GM21825 (cell line): ENCODE results near the gene RUNDC3A.

Source experiments
- ATAC-seq: cut with Tn5 transposase; IDR thresholded peaks from one replicate; pipeline ENCODE4 v1.9.1; 2021; ENCODE audit warnings: mild to moderate bottlenecking, moderate library complexity; ENCODE audit not compliant: unreplicated experiment

The RUNDC3A gene

GRCh38 chr17:44308320-44308818 lies at the start of gene RUNDC3A:
TSS of gene RUNDC3A (plus strand) at chr17:44308601. CDS start at chr17:44308833, 232 bp downstream.
- ATAC-seq: no peak

DNA sequence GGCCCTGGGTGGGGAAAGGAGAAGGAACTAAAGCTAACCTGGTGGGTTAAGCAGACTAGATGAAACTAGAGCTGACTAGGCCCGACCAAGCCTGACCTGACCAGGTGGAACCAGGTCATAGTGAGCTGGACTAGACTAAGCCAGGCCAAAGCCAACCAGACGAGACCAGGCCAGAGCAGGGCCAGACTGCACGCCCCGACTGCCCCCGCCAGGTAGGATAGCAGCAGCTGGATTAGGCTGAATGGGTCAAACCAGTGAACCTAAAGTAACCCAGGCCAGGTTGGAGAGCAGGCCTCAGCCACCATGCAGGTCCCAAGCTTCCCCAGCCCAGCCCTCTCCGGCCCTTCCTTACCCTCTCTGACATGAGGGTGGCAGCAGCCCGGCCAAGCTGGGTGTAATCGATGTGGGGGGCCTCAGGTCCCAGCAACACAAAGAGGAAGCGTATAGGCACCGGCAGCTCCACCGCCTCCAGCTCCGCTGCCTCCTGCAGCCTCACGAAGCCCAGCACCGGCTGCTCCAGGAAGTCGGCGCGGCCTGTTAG lies 49.5 kb upstream of the RUNDC3A start:
- ATAC-seq: no peak

DNA sequence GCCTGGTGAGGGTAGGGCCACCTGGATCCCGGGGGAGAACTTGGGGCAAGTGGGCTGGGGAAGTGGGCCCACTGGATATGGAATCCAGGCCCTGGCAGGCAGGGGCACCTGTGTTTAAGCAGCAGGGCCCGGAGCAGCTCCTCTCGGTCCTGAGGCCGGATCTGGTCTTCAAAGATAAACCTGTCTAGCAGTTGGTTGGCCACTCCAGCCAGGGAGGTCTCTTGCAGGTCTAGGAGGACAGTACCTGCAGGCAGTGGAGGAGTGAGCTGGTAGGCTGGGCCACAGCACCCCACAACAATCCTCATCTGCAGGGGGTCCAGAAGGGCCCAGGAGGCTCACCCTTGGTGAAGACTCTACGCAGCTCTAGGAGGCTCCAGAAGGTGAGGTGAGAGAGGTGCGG lies 48.1 kb upstream of the RUNDC3A start:
- ATAC-seq: no peak

DNA sequence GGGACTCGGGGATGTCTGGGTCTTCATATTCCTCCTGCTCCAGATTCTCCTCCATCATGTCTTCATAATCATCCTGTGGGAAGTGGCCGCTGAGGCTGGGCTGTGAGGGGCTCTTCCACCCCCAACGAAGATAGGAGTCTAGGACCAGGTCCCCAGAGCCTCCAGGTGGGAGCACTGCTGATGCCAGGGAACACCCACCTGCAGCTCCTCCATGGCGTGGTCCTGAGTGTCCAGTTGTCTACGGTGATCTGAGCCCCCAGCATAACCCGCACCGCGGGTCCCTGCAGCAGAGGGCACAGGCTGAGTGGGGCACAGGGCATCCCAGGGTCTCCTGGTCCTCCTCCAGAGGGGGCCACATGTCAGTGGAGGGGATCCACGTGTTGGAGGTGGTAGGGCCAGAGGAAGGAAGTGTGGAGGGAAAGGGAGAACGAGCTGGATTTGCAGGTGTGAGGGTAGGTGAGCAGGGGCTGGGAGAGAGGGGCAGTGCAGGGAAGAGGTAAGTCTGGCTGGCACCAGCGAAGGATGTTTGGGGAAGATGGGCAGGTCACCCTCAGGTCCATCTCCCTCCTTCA lies 45.7 kb upstream of the RUNDC3A start:
- ATAC-seq: no peak

DNA sequence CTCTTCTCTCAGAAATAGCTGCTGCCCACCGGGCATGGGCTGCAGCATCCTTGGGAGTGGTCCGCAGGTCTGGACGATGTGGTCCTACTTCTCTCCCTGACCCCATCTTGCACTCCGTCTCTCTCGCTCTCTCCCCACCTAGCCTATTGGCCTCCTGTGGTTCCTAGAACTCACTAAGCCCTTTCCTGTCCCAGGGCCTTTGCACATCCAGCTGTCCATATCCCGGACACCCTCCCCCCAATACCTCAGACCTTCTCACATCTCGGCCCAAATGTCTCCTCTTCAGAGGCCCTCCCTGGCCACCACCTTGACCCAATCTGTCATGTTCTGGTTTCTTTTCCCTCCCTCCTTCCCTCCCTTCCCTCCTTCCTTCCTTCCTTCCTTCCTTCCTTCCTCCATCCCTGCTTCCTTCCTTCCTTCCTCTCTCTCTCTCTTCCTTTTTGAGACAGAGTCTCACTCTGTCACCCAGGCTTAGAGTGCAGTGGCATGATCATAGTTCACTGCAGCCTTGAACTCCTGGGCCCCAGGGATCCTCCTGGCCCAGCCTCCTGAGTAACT lies 45.0 kb upstream of the RUNDC3A start:
- no peak for ATAC-seq

DNA sequence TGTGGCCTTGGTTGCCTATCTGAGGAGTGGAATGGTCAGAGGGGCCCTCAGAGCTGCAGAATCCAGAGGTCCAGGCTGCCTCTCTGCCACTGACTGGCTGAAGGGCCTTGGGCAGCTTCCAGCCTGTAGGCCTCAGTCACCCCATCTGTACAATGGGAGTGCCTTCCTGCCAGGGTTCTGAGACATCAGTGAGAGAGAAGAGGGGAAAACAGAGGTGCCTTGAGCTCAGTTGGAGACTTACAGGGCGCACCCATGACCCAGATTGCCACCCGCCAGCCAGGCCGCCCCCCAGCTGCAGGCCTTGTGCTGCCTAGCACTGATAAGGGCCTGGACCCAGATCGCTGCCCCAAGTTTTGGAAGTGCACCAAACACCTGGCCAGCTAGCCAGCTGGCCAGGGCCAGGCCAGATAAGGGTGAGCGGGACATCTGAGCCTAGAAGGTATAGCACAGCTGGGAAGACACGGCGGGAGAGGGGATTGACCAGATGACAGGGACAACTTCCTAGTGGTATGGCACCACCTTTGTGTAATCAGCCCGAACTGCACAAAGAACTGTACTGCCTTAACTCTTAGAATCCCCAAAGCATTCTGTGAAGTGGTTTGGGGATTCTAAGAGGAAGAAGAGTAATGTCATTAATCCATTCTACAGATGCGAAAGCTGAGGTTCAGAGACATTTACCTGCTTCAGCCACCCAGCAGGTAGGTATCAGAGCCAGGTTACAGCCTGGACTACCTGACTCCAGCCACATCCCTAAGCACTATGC lies 41.8 kb upstream of the RUNDC3A start:
- ATAC-seq: no peak

- no peak for ATAC-seq
Measured at GRCh38 chr17:44267165-44267455, 41.3 kb upstream of the RUNDC3A start.

DNA sequence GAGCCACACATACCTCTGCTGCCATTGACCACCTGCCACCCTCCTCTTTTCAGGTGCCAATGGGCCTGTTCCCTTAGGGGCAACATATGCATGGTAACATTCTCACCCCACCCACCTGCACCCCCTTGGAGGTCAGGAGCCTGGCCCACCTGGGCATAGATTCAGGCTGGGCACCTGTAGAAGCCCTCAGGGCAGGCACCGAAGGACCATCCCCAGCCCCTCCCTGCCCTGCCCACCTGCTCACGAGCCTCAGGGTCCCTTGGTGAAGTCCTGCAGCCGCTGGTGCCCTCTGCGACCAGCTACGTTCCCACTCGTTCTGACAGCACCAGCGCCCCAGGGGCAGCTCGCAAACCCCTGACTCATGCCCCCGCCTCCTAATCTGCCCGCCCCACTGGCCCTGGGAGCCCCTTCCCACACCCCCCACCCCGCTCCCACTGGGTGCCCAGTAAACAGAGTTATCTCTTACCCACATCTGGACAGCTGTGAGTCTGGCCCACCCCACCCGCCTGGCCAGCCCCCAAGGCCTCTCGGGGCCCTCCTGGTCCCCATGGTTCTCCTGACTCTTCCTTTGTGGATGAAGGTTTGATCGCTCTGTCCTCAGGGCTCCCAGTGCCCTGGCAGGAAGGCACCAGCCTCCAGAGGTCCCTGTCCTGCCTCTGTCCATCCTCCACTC lies 40.4 kb upstream of the RUNDC3A start, which contains the start of gene SLC4A1:
Gene SLC4A1 (minus strand): TSS at position 318 of the 673 bp plus-strand sequence. CDS start 5,269 bp downstream, outside the sequence.
- no peak for ATAC-seq

- ATAC-seq: no peak
Measured at GRCh38 chr17:44268709-44269534, 39.5 kb upstream of the RUNDC3A start.

- ATAC-seq: no peak
Measured at GRCh38 chr17:44269535-44270240, 38.7 kb upstream of the RUNDC3A start.

- ATAC-seq: no peak
Measured at GRCh38 chr17:44272321-44272951, 36.0 kb upstream of the RUNDC3A start.

DNA sequence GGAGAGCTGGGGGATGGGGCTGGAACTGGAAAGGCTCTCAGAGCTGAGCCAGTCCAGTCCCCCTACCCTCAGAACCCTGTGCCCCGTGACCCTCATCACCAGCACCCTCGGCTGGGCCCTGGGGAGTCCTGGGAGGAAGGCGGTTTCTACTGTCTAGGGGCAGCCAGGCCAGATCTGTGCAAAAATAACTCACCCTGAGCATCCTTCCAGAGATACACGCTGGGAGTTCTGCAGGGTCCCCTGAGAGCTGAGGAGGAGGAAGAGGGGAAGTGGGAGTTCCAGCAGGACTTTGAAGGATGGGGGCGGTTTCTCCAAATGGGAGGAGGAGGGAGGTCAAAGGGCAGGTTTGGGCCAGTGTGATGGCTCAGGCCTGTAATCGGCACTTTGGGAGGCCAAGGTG lies 35.4 kb upstream of the RUNDC3A start:
- no peak for ATAC-seq

- ATAC-seq: no peak
Measured at GRCh38 chr17:44273607-44274006, 34.8 kb upstream of the RUNDC3A start.

GRCh38 chr17:44277976-44278375 lies 30.4 kb upstream of the RUNDC3A start:
- ATAC-seq: no peak

DNA sequence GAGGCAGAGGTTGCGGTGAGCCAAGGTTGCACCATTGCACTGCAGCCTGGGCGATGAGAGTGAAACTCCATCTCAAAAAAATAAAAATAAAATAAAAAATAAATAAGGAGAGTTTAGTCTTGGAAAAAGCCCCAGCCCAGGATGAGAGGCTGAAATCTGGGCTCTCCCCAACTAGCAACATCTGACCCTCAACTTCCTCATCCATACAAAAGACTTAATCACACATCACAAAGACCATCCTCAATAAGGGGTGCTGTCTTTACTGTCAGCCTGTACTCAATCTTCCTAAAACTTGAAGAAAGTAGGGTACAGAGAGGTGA lies 29.1 kb upstream of the RUNDC3A start:
- ATAC-seq: no peak

- peak; percentile 89 for ATAC-seq
Measured at GRCh38 chr17:44279666-44280391, 28.6 kb upstream of the RUNDC3A start.

DNA sequence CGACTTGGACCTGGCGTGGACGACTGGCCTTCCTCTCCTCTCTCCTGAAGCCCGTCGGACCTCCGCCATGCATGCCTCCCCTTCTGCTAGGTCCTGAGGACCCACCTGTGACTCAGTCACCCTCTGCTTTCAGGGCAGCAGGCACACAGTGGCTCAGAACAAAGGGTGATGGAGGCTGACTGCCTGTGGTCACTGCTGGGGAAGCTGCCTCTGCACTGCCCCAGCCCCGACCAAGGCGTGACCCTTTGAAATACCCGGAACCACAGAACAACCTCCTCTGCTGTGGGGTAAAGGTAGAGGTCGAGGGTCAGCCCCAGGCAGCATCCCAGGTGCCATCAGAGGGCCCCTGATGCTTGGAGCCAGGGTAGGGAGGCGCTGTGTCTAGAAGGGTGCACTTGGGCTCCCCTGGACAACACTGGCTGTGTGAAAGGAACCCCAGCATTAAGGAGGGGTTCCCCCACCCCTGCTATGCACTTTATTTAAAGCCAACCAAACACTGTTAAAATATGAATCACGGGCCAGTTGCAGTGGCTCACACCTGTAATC lies 27.9 kb upstream of the RUNDC3A start:
- no peak for ATAC-seq

- ATAC-seq: no peak
Measured at GRCh38 chr17:44281570-44281969, 26.8 kb upstream of the RUNDC3A start.

DNA sequence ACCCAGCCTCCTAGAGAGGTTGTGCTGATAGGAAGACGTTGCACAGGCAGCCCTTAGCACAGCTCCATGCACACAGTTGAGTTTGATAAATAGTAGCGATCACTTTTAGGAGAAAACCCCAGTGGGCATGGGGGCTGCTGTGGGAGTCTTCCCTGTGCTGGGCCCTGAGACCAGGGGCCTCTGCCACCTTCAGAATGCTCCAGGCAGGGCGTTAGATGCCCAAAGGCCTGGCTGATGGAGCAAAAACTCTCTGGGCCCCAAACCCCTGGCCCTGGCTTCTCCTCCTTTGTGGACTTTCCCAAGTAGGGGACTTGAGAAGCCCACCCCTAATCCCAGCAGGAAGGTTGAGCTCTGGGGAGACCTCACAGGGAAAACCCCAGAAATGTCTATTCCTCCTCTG lies 26.1 kb upstream of the RUNDC3A start:
- no peak for ATAC-seq
